HG03469 (cell line): ENCODE results near the gene JAKMIP1.

Experiments used
- ATAC-seq: cut with Tn5 transposase; IDR thresholded peaks from one replicate; pipeline ENCODE4 v1.9.1; 2021; ENCODE audit warnings: mild to moderate bottlenecking, moderate library complexity, moderate number of reproducible peaks; ENCODE audit not compliant: unreplicated experiment

The JAKMIP1 gene

GRCh38 chr4:5976921-5977320 lies 223.4 kb downstream of the JAKMIP1 start:
- ATAC-seq = no peak

- ATAC-seq = no peak
Measured at GRCh38 chr4:5976431-5976830, 223.9 kb downstream of the JAKMIP1 start.
